ENCODE data around the gene LZTS2. TPM values are rescaled to one million over a fixed set of nuclear protein-coding genes. Genes with fewer than 3 reads are reported as not detected.

The LZTS2 gene
- total and polyA plus RNA-seq, 9 donors, result 9.4 to 121 (median 77.4) TPM

DNA sequence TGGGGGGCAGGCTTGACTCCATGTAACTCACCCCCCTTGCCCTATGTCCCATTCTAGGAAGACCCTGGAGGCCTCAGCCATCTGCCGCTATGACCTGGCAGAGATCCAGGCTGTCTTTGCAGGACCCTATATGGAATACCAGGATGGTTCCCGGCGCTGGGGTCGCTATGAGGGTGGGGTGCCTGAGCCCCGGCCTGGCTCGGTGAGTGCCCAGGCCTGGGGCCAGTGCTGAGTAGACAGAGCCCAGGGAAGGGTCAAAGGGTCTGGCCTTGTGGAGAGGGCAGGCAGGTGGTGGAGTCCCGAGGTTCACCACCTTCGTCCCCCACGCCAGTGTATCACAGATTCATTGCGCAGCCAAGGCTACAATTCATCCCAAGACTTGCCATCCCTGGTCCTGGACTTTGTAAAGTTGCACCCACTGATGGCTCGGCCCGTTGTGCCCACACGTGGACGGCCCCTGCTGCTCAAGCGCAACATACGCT, 19.8 kb upstream of the LZTS2 start:
- Histone ChIP-seq H3K9me3 (no peaks in the 10 kb centered on the region), H3K4me1 (ENCODE audit: insufficient read depth) (no peaks in the 10 kb centered on the region), H3K4me3 (no peak overlapping the region), H3K27me3 (no peaks in the 10 kb centered on the region), H3K36me3 (no peaks in the 10 kb centered on the region), H3K27ac (no peak overlapping the region)
- DNase-seq, result peak in 1 of 5 donors; percentile 37
- WGBS, 3 donors, result 87 to 92% (median 91%) methylated on average over 16 of the region's 16 CpGs
- TF ChIP-seq EP300 (IDR thresholded peaks at IDR 0.05) (no peak), POLR2A (IDR thresholded peaks at IDR 0.05) (no peak)
- TF ChIP-seq, protein P1, sequence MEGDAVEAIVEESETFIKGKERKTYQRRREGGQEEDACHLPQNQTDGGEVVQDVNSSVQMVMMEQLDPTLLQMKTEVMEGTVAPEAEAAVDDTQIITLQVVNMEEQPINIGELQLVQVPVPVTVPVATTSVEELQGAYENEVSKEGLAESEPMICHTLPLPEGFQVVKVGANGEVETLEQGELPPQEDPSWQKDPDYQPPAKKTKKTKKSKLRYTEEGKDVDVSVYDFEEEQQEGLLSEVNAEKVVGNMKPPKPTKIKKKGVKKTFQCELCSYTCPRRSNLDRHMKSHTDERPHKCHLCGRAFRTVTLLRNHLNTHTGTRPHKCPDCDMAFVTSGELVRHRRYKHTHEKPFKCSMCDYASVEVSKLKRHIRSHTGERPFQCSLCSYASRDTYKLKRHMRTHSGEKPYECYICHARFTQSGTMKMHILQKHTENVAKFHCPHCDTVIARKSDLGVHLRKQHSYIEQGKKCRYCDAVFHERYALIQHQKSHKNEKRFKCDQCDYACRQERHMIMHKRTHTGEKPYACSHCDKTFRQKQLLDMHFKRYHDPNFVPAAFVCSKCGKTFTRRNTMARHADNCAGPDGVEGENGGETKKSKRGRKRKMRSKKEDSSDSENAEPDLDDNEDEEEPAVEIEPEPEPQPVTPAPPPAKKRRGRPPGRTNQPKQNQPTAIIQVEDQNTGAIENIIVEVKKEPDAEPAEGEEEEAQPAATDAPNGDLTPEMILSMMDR (IDR thresholded peaks at IDR 0.05), result no peak
- intact Hi-C loops (cut with DNase I), result no loop called here

DNA sequence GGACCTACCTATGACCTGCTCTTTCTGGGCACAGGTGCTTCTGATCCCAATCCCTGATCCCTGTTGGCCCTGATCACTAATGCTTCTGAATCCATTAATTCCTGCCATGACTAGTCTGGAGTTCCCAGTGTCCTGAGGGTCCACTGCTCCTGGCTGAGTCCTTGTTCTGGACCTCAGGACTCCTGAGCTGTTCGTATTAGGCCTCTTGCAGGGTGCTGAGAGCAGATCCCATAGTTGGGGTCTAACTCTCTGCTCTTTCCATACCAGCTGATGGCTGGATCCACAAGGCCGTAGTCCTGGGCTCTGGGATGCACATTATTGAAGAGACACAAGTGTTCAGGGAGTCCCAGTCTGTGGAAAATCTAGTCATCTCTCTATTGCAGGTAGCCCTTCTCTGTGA, 19.3 kb upstream of the LZTS2 start:
- Histone ChIP-seq H3K27me3 (no peaks in the 10 kb centered on the region), H3K36me3 (no peaks in the 10 kb centered on the region), H3K4me1 (ENCODE audit: insufficient read depth) (no peaks in the 10 kb centered on the region), H3K4me3 (no peak overlapping the region), H3K27ac (no peak overlapping the region), H3K9me3 (no peaks in the 10 kb centered on the region)
- 84 to 87% (median 85%) methylated on average over 2 of the region's 2 CpGs for WGBS, 3 donors
- DNase-seq, result peak in 1 of 5 donors; percentile 11
- TF ChIP-seq EP300 (IDR thresholded peaks at IDR 0.05), result no peak
- TF ChIP-seq POLR2A (IDR thresholded peaks at IDR 0.05), result no peak
- TF ChIP-seq, protein P1 (IDR thresholded peaks at IDR 0.05), result no peak
- intact Hi-C loops (cut with DNase I), result no loop called here

DNA sequence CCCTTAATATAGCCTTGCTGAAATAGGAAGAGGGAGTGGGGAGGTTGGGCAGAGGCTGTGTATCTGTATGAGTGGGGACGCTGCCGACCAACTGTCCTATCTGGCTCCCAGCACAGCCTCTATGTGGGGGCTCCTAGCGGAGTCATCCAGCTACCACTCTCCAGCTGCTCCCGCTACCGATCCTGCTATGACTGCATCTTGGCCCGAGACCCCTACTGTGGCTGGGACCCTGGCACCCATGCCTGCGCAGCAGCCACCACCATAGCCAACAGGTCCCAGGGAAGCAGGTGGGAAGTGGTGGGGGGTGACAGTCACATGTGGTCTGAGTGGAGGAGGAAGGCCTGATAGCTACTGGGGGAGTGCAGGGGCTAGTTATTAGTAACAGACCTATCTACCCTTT, 18.9 kb upstream of the LZTS2 start:
- no peaks in the 10 kb centered on the region for H3K36me3 ChIP-seq
- peak in 2 of 5 donors; percentile 4 to 26 for DNase-seq
- intact Hi-C loops (cut with DNase I), result no loop called here
- no peaks in the 10 kb centered on the region for H3K4me1 ChIP-seq (ENCODE audit: insufficient read depth)
- no peak overlapping the region for H3K4me3 ChIP-seq
- no peak overlapping the region for H3K27ac ChIP-seq
- no peaks in the 10 kb centered on the region for H3K9me3 ChIP-seq
- WGBS, 3 donors, result 77 to 91% (median 86%) methylated on average over 7 of the region's 7 CpGs
- H3K27me3 ChIP-seq, result no peaks in the 10 kb centered on the region
- TF ChIP-seq EP300 (IDR thresholded peaks at IDR 0.05) (no peak), POLR2A (IDR thresholded peaks at IDR 0.05) (no peak)
- TF ChIP-seq, protein P1 (IDR thresholded peaks at IDR 0.05), result no peak

DNA sequence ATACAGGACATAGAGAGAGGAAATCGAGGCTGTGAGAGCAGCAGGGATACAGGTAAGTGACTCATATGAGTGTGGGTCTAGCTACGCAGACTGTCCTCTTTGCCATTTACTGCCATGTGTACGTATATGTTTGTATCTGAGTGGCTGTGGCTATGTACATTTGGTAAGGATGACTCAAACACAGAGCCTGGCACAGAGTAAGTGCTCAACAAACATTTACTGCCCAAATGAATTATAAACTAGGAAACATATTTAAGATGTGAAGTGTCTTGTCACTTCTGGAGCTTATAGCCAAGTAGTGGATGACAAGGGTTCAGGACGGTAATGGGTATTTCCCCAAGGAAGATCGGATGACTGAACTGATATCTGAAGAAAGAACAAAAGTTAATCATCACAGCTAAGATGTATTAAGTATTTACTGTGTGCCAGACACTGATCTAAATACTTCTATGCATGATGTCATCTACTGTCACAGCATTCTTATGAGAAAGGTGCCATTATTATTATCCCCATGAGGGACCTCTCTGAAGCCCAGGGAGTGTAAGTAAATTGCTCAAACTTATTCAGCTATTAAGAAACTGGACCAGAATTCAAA, 18.3 kb upstream of the LZTS2 start:
- 83 to 89% (median 85%) methylated on average over 5 of the region's 5 CpGs for WGBS, 3 donors
- Histone ChIP-seq H3K4me3 (no peak overlapping the region), H3K4me1 (ENCODE audit: insufficient read depth) (no peaks in the 10 kb centered on the region), H3K27ac (no peak overlapping the region), H3K36me3 (no peaks in the 10 kb centered on the region), H3K27me3 (no peaks in the 10 kb centered on the region), H3K9me3 (no peaks in the 10 kb centered on the region)
- TF ChIP-seq POLR2A (IDR thresholded peaks at IDR 0.05) (no peak), EP300 (IDR thresholded peaks at IDR 0.05) (no peak)
- TF ChIP-seq, protein P1 (IDR thresholded peaks at IDR 0.05), result no peak
- intact Hi-C loops (cut with DNase I), result no loop called here
- DNase-seq, result no peak
